NCI-H446 (cell line): ENCODE measurements around the gene NMNAT3.
A peak's percentile ranks its signal among the peaks of the same experiment; 100 is the strongest.

ENCODE experiments used
- DNase-seq, 2 experiments: peaks; one replicate each; lab custom pipeline; 2025; lab: John Stamatoyannopoulos, UW

Gene NMNAT3

DNA sequence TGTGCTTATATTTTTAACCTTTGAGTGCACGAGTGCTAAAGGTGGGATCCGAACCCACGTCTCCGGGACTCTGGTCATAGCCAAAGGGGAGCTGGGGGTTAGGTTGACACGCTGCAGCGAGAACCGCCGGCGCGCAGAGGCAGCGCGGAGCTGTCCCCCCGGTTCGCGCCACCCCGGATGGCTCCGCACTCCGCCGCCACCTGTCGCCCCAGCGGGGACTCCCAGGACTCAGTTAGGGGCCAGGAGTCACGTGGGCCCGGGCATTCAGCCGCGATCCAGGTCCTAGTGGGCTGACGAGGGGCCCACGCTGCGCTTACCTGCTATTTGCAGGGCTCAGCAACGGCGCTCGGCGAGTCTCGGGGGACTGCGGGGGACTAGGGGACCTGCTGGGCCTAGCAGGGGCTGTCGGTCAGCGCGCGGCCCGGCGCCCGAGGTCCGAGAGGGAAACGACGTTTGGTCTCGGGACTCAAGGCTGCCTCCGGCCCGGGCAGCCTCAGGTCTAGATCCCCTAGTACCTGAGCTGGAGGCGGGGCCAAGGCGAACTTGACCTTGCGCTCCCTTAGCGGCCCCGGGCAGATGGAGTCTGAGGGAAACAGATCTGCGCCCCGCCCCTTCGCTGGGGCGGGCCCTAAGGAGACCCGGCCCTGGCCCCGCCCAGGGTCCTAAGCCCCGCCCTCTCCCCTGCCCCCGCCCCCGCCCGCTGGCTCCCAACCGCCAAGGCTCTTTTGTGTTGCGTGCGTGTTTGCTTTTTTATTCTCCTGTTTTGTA, at the start of gene NMNAT3:
NMNAT3 (minus strand) TSS at position 585 of the 768 bp plus-strand sequence. CDS start 50,248 bp downstream, outside the sequence.
- peak; percentile 54 to 90 for DNase-seq

DNA sequence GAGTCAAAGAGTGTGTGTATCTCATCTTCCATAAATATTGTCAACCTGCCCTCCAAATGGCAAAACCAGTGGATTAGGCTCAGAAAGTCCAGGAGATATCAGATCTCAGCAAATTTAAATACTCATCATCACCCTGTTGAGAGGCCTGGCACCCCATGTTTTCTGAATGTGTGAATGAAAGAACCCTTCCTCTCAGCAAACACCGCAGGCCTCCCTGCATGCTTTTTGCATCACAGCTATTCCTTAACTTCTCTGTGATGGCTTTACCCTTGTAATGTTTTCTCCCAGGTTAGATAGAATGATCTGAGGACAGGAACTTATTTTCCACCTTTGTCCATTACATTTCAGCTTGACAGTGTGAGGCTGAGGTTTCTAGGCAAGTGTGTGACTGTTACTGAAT, 43.6 kb upstream of the NMNAT3 start:
- no peak for DNase-seq

DNA sequence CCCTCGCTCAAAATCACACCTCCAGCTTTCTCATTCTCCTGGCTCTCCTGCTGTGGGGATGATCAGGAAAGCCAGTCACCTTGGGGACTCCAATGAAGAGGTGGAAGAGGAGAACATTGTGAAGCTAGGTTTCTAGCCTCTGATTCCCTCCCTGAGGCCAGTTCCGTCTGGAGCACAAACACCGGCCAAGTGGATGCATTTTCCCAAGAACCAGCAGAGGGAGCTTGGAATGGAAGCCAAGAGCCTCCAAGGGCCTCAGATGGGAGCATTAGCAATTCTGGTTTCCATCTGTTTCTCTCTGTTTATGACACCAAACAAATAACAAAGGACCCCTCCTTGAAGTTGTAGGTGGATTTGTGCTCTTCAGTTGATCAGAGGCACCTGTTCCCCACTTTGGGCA, 40.6 kb upstream of the NMNAT3 start:
- peak; percentile 55 to 90 for DNase-seq

DNA sequence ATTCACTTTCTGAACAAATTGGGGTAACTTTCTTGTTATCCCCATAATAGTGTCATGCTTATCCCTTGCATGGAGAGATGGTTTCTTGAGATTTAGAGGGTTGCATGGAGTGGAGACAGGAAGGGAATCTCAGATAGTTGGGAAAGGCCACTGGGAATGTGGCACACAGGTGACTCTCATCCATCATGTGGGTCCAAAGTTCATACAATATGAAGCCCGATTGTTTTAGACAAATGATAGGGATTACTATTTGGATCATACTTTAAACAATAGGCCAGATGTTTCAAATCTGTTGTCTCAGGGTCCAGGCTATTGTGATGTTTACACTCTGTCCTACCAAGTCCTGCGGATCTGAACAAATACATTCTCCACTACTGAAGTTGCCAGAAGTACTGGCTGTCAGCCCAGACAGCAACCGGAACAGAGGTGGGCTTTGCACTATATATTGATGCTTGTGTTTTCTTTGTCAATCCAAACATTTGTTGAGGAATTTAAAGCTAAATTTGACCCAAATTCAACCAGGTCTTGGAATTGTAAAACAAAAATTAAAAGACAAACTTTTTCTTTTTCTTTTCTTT, 39.2 kb upstream of the NMNAT3 start:
- DNase-seq: no peak

DNA sequence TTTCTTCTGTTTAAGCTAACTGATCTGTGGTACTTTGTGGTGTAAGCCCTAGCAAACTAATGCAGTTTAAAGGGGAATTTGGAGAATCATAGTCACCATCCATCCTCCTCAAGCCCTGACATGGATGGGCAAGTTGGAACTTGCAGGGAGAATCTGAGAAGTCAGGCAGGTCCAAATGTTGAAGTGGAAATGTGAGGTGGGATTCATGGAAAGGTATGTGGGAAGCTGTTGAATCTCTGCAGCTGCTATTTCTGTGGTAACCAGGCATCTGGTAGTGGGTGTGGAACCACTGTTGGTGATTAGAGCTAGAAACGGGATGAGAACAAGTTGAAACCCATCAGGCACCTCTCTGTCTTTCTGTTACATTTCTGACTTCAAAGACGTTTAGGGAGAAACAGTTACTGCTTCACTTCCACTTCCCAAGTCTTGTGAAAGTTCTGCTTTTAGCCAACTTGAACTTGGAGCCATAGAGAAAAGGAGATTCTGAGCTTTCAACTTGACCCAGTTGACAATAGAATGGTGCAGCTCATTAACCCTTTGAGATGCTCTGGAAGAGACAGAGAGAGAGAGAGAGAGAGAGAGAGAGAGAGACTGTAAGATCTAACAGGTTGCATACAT, 38.1 kb upstream of the NMNAT3 start:
- no peak for DNase-seq

DNA sequence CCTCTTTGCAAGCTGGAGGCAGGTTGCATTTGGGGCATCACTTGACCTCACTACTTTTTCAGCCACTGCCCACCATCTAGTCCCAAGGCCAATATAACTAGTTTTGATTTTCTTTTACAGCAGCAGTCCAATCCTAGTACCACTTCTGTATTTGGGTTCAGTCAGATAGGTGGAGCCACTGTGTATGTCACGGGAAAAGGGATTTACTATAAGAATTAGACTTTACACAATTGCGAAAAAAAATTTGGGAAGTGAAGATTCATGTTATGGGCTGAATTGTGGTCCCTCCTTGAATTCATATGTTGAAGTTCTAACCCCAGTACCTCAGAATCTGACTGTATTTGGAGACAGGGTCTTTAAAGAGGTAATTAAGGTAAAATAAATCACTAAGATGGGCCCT, 37.4 kb upstream of the NMNAT3 start:
- DNase-seq: no peak

DNA sequence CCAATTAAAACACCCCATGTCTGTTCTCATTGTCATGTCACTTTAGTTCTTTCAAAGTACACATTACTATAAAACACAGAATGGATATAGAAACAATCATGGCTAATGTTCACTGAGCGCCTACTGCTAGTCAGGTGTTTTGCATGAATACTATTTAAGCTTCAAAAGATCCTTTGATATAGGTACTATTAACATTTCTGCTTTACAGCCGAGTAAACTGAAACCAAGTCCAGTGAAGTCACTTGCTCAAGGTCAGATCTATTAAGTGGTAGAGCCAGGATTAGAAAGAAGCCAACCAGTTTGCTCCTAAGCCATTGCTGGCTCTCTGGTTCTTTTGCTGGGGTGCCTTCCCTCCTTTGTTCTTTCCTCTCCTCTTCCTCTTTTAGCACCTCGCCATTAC, 32.4 kb upstream of the NMNAT3 start:
- DNase-seq: no peak

DNA sequence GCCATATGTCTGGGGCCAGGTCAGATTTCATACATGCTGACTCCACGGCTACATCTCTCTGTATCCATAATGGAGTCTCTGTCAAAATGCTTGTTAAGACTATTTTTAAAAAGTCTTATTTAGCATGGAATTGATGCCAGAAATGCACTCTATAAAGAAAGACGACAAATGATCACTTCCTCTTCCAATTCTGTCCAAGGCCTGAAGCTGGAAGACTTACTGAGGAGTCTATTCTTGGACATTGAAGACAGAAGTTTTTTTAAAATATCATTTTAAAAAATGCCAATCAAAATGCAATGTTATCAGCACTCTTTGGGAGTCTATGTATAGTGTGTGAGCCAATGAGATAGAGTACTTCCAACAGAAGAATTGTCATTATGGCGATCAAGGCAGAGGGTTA, 27.9 kb upstream of the NMNAT3 start:
- DNase-seq: no peak

DNA sequence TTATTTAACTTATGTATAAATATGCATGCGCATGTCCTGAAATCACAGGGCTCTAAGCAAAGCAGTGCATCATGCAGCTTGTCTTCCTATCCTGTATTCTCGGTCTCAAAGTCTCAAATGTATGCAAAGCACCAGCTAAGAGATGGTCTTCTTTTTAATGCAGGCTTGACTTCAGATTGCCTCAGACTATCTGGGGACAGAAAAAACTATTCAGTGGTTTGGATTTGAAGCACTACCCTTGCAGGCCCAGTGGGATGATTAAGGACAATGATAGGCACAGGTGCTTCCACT, 18.5 kb upstream of the NMNAT3 start:
- DNase-seq: no peak

DNA sequence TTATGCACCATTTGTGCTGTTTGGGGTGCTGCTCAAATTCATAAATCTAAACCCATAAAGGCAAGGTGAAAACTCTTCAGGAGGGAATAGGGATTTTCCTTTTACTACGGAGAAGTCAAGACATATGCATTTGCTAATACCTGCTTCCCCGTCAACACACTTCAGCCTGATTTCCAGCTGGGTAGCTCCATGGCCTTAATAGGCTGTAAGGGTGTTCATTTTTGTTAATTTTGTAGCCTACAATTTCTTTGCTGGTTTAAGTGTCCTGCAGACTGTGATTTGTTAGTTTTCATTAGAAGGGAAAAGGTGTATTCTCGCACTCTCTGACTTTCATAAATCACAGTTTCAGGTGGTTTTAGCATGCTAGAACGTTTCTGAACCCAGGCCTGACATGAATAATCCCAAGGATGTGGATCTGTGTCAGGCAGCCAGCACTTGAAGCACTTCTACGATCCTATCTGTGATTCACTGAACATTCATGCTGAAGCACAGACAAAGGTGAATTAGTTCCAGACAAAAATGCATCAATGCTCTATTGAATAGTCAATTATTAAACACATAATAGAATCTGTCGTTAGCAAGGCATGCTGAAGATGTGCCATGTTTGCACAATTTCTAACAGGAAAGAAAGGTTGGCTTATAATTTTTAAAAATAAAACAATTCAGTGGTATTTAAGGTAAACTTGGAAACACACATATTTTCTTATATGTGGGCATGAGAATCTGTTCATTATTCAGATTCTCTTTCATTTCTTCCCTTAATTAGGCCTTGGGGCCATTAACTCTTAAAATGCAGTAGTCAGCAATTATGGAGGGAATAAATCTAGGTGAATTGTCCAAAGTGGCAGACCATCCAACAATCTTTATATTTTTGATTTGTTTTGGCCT, 17.9 kb upstream of the NMNAT3 start:
- DNase-seq: no peak

DNA sequence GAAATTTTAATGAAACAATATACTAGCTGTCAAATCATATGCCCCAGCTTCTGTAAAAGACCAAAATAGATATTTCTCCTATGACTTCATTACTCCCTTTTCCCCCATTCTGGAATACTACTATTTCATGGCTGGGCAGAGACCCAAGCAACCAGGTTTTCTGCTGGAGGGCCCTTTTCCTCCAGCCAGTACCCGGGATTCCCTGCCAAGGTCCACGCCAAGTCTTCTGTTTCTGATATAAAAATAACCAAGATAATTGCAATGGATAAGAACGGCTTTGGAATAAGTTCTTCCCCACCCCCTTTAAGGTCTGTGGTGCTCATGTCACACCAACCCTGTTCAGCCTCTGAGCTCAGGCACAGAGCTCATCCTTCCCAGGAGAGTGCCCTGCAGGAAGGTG, 17.2 kb upstream of the NMNAT3 start:
- DNase-seq: peak; percentile 45 to 85

DNA sequence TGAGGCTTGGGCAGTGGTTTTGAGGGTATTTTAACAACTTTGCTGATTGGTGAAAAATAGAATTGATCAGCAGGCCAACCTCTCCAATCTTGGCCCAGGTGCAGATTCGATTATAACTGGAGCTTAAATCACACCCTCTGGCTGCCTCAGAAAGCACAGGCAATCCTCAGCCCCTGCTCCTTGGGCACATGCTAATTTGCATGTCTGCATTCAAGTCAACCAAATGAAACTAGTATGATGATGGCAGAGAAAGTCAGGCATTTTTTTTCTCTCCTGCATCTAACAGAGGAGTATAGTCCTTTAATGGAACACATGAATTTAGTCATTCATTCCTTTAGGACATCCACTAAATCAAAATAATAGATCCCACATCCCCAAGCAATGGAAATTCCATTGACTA, 16.8 kb upstream of the NMNAT3 start:
- peak in 1 of 2 experiments; percentile 39 for DNase-seq

DNA sequence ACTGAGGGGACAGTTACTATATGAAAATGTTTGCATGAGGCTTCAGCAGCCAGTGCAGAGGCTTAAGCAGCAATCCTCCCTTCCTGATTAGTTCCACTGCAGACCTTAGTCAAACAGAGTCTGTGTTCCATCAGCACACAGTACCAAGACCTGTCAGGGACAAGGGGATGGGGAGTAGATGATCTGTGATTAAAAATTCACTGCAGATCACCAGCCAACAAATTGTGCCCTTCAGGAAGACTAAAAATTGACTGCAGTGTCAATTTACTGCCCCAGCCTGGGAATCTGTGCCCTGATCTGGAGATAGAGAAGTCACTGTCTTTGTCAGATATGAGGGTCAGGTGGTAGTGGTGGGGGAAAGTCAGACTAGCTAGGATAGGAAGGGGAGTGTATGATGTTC, 13.8 kb upstream of the NMNAT3 start:
- DNase-seq: no peak

DNA sequence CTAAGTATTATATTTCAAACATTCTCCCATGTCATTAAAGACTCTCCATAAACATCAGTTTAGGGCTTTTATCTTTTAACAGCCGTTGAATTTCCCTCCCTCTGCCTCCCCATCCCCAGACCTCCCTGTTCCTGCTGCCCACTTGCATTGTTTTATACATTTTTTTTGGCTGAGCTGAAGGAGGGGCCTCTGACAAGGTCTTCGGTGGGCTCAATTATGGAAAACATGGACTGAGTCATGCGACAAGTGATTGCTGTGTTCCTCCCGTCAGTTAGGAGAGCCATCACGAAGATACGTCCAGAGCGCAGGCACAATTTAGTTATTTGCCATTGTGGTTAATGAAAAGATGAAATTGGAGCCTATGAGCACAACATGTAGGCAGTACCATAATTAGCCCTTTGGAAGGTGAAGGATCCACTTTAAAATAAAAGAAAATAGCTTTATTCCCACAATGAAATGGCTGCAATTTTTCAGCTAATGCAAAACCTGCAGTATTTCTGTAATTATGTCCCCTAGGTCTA, 12.0 kb upstream of the NMNAT3 start:
- no peak for DNase-seq

DNA sequence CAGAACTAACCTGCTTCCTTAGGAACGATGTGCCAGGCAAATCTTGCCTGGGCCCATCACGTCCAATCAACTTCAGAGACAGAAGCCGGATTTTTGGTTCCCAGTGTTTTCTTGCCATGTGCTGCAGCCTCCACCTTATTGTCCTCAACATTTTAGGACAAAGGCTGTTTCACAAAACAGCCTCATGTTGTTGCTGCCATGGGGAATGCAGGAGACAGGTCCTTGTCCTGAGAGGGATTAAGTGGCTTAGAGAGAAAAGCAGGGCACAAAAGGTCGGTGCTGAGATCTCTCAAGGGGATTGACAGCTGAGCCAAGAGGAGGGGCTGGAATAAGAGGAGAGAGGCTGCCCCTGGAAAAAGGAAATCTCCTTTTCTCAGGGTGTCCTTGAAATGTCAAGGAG, 11.3 kb upstream of the NMNAT3 start:
- DNase-seq: no peak

DNA sequence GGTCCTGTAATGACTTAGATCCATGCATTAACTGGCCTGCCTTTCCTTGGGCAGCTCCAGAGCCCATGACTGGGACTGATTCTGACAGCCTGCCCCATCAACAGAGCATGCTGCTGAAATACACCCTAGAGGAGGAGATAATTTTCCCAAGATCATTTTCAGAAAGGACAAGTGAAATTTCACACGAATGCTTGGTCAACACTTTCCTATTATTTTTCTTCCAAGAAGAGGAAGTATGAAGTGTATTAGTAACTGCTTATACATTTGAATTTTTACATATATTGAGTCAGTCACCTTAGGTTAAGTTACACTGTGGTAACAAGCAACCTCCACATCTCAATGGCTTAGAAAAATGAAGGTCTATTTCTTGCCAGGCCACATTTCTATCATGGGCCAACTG, 9.7 kb upstream of the NMNAT3 start:
- no peak for DNase-seq

DNA sequence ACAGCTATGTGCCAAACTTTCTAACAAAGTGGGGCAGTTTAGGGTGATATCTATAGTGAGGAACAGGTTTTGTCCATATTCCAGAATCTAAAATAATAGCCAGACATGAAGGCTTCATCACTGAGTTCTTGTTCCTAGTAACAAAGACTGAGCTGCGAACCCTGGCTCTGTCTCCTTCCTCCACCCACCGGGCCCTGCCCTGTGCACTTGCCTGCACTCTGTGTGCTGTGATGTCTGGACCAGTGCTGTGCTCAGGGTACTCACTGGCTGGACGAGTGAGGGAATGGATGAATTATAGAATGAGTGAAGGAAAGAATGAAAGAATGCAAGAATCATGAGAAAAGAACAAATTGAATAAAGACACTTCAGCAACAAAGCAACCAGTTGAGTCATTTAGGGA, 8.9 kb upstream of the NMNAT3 start:
- no peak for DNase-seq

DNA sequence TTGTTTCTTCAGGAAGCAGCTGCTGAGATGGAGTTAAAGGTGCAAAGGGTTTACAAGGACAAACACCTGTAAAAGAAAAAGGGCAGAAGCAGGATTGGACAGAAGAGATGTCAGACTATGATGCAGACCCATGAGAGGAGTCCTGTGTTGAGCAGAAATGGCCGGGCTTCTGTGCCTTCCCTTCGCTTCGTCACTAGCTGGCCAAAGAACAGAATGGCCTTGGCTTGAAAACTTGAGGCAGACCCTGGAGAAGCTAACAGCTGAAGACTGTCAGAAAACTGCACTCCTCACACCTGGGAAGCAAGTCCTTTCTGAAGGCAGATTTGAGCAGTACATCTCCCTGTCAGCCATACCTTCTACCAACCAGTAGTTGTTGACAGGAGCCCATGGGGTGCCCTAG, 8.4 kb upstream of the NMNAT3 start:
- no peak for DNase-seq

DNA sequence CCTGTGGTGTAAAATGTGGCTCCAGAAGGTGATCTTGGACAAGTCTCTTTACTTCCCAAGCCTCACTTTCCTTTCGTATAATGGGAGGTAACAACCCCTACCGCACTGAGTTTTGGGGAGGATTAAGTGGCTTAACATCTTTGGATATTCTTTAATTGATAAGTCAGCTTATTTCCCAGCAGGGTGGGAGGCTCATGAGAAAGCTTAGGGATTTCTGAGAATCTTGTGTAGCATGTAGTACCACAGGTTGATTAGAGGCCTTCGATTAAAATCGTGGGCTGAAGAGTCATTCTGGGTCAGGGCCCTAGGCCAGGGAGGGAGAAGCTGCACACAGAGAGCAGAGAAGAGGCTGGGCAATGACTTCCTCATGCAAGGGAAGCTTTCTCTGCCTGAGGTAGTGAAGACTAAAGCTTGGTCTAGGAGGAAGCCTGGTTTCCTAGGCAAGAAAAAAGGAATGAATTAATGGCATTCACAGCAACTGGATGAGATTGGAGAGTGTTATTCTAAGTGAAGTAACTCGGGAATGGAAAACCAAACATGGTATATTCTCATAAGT, 1.5 kb upstream of the NMNAT3 start:
- no peak for DNase-seq

DNA sequence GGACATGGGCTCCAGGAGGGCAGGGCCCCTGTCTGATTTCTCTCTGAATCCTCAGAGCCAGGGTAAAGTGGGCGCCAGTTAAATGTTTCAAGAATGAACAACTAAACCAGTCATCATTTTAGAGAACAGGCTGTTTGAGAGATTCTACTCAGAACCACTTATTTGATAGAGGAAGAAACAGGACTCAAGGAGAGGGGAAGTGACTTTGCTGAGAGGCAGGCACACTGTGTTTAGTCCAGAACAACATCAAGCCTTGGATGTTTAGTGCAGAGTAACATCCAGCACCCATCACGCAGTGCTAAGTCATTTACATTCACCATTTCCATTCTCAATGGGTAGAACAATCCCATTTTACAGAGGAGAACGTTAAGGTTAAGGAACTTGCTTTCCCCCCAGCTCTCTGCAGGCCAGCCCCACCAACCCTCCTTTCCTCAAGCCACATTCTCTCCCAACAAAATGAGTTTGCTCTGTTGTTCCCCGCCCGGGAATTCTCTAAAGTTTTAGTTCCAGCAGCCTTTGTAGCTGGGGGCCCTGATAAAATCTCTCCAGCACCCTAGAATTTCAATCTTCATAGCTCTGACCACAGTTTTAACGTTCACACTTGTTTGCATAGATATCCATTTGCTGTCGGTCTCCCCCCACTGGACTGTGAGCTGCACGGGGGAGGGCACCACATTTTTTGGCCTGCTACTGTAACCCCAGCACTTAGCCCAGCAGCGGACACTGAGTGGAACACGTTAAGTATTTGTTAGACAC, 962 bp downstream of the NMNAT3 start:
- DNase-seq: no peak

DNA sequence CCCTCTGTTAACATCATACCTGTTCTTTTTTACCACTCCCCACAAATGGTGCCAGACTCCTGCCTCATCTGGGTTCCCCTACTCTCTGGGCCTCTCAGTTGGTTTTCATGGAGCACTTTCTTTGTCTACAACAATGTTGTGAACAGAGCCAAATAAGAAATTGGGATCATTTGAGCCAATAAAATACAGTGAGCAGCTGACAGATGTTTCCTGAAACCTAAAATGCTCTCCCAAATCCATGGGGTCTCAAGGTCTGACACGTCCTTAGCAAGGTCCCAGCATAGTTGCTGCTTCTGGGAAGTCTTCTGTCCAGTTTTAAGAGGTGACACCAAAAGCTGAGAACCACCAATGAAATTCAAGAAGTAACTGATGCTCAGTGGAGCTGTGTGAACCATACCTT, 1.7 kb downstream of the NMNAT3 start:
- no peak for DNase-seq
